GM19324 (cell line): ENCODE measurements around the gene DLG2.

Experiments used
- ATAC-seq: cut with Tn5 transposase; IDR thresholded peaks from one replicate; pipeline ENCODE4 v1.9.1; 2021; ENCODE audit warnings: mild to moderate bottlenecking, moderate library complexity; ENCODE audit not compliant: unreplicated experiment, low FRiP score

Gene DLG2

GRCh38 chr11:84215672-84216071 is 1411.5 kb downstream of the DLG2 start:
- no peak for ATAC-seq

GRCh38 chr11:84214557-84214956 is 1412.6 kb downstream of the DLG2 start:
- ATAC-seq = no peak

- no peak for ATAC-seq
These were observed 1414.4 kb downstream of the DLG2 start for GRCh38 chr11:84212468-84213390.

DNA sequence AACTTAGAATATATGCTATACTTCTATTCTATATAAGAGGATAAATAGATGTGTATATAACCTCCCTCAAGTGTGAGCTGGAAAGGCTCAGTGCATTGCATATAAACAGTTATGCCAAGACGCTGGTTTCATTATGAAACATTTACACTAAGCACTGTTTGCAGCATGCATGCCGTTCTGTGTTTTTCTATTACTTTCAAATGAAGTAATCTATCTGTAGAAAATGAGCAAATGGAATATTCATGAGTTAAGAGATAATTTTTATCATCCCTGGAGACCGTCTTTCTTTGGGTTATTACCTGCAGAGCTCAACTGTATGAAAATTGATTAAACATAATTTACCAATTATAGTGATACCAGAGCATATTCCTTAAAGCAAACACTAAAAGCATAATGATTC is 1415.2 kb downstream of the DLG2 start:
- ATAC-seq = no peak

GRCh38 chr11:84194696-84195095 is 1432.4 kb downstream of the DLG2 start:
- no peak for ATAC-seq

- no peak for ATAC-seq
These were observed 1433.4 kb downstream of the DLG2 start for GRCh38 chr11:84193706-84194105.

- no peak for ATAC-seq
These were observed 1438.6 kb downstream of the DLG2 start for GRCh38 chr11:84188521-84188920.

GRCh38 chr11:84173078-84173477 is 1454.1 kb downstream of the DLG2 start:
- ATAC-seq = no peak

GRCh38 chr11:84165139-84165538 is 1462.0 kb downstream of the DLG2 start:
- no peak for ATAC-seq

DNA sequence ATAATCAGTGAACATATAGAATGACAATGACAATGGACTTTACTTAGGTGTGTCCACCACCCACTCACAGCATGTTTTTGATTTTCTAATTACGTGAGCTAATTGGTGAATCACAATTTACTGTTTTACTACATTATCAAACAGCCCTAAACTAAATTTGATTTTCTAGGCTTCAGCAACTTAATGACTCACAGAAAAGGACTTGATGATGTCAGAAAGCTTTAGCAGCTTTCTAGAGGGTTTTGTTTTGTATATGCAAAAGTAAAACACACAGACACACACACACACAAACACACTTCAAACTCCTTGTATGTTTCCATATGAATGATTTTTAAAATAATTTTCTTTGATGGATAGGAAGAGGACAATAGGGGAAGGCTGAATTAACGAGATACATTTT is 1462.4 kb downstream of the DLG2 start:
- no peak for ATAC-seq

GRCh38 chr11:84163116-84163515 is 1464.0 kb downstream of the DLG2 start:
- no peak for ATAC-seq

DNA sequence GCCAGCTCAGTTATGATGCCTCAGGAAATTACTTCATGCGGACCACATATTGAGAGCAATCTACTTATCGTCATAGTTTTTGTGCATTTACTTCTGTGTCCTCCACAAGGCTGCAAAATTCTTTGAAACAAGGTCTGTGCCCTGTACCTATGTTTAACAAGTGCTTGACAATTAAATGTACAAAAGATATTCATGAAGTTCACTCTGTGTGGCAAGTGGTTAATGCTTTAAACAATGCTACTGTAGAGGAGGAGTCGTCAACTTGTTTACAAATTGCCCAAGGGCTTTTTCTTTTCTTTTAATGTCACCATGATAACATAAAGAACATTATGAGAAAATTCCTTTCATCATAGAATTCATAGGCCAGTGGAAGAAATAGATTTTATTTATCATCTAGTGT is 1469.5 kb downstream of the DLG2 start:
- no peak for ATAC-seq

DNA sequence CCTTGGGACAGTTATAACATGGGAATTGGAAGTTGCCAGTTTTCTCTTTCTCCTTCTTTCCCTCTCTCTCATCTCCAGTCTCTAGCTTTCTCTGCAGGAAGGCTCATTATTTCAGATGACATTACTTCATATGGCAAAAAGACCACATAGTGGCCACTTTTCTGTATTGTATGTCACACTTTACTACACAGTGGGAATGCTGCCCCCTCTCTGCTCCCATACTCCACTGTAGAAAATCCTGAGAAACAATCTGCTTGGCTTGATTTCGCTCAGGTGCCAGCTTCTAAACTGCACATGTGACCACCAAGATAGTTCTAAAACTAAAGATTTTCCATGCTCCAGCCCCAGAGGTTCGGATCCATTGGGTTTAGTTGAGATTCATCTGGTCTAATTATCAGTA is 1480.3 kb downstream of the DLG2 start:
- no peak for ATAC-seq

- no peak for ATAC-seq
These were observed 1481.4 kb downstream of the DLG2 start for GRCh38 chr11:84145616-84146185.

DNA sequence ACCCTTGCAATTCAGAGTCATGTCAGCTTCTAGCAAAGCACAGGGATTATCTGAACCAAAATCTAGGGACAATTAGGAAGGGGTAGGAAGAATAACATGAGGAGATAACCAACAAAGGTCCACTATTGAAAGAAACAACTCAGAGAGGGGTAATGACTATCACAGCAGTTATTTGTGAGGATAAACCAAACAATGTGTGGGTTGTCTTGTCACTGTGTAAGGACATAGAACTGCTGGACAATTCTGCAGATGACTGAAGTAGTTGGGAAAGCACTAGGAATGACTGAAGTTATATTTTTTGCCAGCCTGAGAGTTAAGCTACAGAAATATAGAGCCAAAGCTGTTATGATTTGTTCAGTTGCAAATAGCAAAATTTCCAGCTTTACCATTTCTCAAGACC is 1482.6 kb downstream of the DLG2 start:
- no peak for ATAC-seq

DNA sequence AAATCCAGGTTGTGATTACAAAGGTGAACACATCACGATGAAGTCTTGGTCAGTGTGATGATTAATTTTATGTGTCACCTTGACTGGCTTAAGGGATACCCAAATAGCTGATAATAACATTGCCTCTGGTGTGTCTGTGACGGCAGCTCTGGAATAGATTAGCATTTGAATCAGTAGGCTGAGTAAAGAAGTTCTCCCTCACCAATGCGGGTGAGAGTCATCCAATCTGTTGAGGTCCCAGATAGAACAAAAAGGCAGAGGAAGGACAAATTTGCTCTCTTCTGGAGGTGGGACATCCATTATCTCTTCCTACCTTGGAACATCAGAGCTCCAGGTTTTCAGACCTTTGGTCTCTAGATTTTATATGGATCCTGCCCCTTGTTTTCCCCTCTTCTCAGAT is 1484.7 kb downstream of the DLG2 start:
- ATAC-seq = no peak

GRCh38 chr11:84140386-84141169 is 1486.6 kb downstream of the DLG2 start:
- ATAC-seq = no peak

DNA sequence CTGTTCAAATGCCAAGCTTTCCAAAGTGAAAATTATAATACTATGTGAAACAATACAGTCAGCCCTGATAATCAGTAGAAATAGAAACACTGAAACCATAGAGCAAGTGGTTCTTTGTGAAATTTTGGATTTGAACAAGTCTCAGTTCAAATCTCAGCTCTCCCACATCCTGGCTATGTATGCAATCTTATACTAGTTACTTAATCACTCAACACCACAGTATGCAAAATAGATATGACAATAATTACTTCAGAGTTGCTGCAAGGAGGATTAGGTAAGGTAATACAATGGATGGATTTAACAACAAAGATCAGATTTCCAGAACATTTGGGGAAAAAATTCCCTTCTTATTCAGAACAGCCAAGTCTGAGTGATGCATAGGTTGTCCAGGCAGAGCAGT is 1489.2 kb downstream of the DLG2 start:
- no peak for ATAC-seq

DNA sequence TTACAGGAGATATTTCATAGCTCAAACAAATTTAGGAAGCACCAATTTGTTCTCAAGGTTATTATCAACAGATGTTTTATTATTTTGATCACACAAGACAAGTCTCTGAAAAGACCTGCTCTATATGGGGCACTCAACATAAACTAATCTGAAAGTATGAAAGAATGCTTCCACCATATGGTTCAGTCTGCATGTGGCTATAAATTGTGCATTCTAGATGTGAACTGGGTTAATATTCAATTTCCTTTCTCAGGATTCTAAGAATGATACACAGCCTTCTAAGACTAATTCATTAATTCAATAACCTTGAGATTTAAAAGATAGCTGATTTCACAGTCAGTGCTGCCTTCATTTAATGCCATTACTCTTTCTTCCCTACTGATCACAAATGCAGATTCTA is 1489.6 kb downstream of the DLG2 start:
- no peak for ATAC-seq

DNA sequence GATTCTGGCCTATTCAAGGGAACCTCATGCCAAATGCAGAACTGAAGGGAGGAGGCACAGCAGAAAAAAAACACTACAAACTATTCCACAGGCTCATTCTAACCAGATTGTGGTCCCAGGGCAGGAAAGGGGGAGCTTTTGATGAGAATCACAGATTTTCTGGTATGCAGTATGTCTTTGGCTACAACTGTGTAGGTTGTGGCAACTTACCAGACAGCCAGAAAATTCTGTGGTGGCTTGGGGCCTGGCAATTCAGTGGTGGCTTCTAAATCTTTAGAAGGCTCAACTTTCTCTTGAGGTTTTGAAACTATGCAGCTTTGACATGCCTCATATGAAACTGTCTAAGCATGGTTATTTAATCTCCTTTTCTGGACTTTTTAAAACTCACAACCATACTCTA is 1490.2 kb downstream of the DLG2 start:
- no peak for ATAC-seq

GRCh38 chr11:84130646-84131427 is 1496.3 kb downstream of the DLG2 start:
- ATAC-seq = no peak
